Transverse colon (tissue), 4 donors: Measurements from ENCODE around the gene SLC22A23. TPM values are rescaled to one million over a fixed set of nuclear protein-coding genes. Genes with fewer than 3 reads are reported as not detected.
A peak's percentile ranks its signal among the peaks of the same experiment; 100 is the strongest.

ENCODE experiments used
- DNase-seq: peaks from one replicate; pipeline ENCODE4 v3.0.0-alpha.2; 2019
- H3K27ac ChIP-seq, 4 donors: fragments of 200-600 bp; sonication (generic); 2 replicates each; pipeline ENCODE4 v1.5.1; 2016 to 2018; ENCODE audit warnings: inconsistent platforms in 4 of 4
- H3K27me3 ChIP-seq: fragments of 200-600 bp; sonication (generic); 2 replicates; pipeline ENCODE4 v1.5.1; 2017; ENCODE audit warnings: inconsistent platforms
- H3K36me3 ChIP-seq, 4 donors: fragments of 200-600 bp; sonication (generic); 2 replicates each; pipeline ENCODE4 v1.5.1; 2017 to 2019; ENCODE audit warnings: inconsistent platforms in 4 of 4
- H3K4me1 ChIP-seq, 4 donors: fragments of 200-600 bp; sonication (generic); 2 replicates each; pipeline ENCODE4 v1.5.1; 2017 to 2020; ENCODE audit warnings: inconsistent platforms in 4 of 4
- H3K4me3 ChIP-seq, 4 donors: fragments of 200-600 bp; sonication (generic); 1 replicate in 1 of 4; 2 replicates in 3 of 4; pipeline versions ENCODE4 v1.5.1 to v1.6.1; 2017 to 2019; ENCODE audit warnings: inconsistent platforms in 4 of 4
- H3K9me3 ChIP-seq, 2 donors: fragments of 200-600 bp; sonication (generic); 2 replicates each; pipeline ENCODE4 v1.5.1; 2017 to 2019; ENCODE audit warnings: inconsistent platforms in 2 of 2
- CTCF ChIP-seq, 5 experiments: fragments of 200-600 bp in 3 of 5; fragments of 450-650 bp in 2 of 5; sonication (generic) in 3 of 5; IDR thresholded peaks; 1 replicate in 2 of 5; 2 replicates in 3 of 5; pipeline ENCODE4 v1.5.1; 2016 to 2017; ENCODE audit warnings: antibody characterized with exemption in 5 of 5, inconsistent platforms in 3 of 5, mild to moderate bottlenecking in 2 of 5, moderate library complexity in 1 of 5
- EP300 ChIP-seq: sonication (generic); formaldehyde crosslinking; IDR thresholded peaks from one replicate; pipeline ENCODE4 v1.6.1; 2017; ENCODE audit warnings: antibody characterized with exemption, low read depth
- POLR2A ChIP-seq: fragments of 450-650 bp; IDR thresholded peaks from one replicate; pipeline ENCODE4 v1.6.1; 2016; ENCODE audit warnings: antibody characterized with exemption, mild to moderate bottlenecking, moderate library complexity
- POLR2AphosphoS5 ChIP-seq, 3 donors: sonication (generic); formaldehyde crosslinking; IDR thresholded peaks; one replicate each; pipeline ENCODE4 v1.6.1; 2016; ENCODE audit warnings: antibody characterized with exemption in 3 of 3
- WGBS, 2 donors: methylation state at CpG; one replicate each; pipeline ENCODE4 v1.1.5; 2018; ENCODE audit warnings: low coverage in 1 of 2; 5-methylcytosine and 5-hydroxymethylcytosine counted together
- in situ Hi-C, 4 donors: fragments of 200-750 bp; cut with MboI; loops; one replicate each; pipeline versions ENCODE4 v1.15.0 to v1.15.1; 2017; ENCODE audit warnings: low sequenced_read_pairs in 3 of 4, low pct_ligation_motif_present in 1 of 4, low pct_unique_long_range_greater_than_20kb in 1 of 4
- intact Hi-C: fragments of 100-400 bp; cut with DNase I; formaldehyde crosslinking; loops from one replicate; pipeline ENCODE4 v1.15.1; 2023; ENCODE audit warnings: low total_unique reads
- total RNA-seq, 4 donors: library from RNA; depleted of rRNA; stranded (reverse); fragments of >200 nt; gene quantifications; one replicate each; pipeline ENCODE4 v1.1.0, GENCODE V29; 2016

SLC22A23 gene
- total RNA-seq, 4 donors from 2014 or later, result 96.1 to 161 (median 117) TPM

DNA sequence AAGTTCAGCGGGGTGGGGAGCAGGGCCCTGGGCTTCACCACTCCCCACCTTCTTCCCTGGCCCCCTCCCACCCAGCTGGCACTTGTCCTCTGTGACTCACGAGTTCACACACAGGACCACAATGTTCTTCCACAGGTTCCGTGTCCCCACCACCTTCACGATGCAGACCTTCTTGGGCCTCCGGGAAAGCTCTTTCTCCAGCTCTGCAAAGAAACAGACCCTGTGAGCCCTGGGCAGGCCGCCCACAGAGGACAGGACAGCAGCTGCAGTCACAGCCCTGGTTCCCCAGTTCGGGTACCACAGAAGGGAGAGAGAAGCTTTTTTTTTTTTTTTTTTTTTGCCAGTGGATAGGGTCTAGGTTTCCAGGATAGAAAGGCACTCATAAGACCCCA lies 167.2 kb downstream of the SLC22A23 start:
- intact Hi-C loops, result no loop called here
- Histone ChIP-seq H3K4me1 (no peaks in the 10 kb centered on the region), H3K4me3 (no peak overlapping the region), H3K9me3 (no peaks in the 10 kb centered on the region), H3K27ac (no peak overlapping the region), H3K36me3 (no peaks in the 10 kb centered on the region), H3K27me3 (no peaks in the 10 kb centered on the region)
- in situ Hi-C loops, result loop anchor here (5.0 to 25.0 kb wide), 5 partner anchors 165 to 698 kb away; partner anchors contain the start of gene SLC22A23 (in 4 of the 4)
- WGBS, 2 donors, result 86 to 91% methylated on average over 4 to 7 of the region's 7 CpGs
- DNase-seq, result no peak
- TF ChIP-seq POLR2AphosphoS5 (IDR thresholded peaks at IDR 0.05) (no peak), EP300 (no peak), POLR2A (no peak), CTCF (IDR thresholded peaks at IDR 0.05) (no peak)

GRCh38 chr6:3288711-3289663 lies 167.9 kb downstream of the SLC22A23 start:
- intact Hi-C loops, result no loop called here
- H3K27ac ChIP-seq, result no peak overlapping the region
- no peaks in the 10 kb centered on the region for H3K27me3 ChIP-seq
- H3K4me3 ChIP-seq, result no peak overlapping the region
- H3K4me1 ChIP-seq, result no peaks in the 10 kb centered on the region
- no peak for DNase-seq
- TF ChIP-seq POLR2AphosphoS5 (IDR thresholded peaks at IDR 0.05), result peak in 1 of 3 donors; percentile 4
- TF ChIP-seq EP300, result no peak
- 90% methylated on average over 13 of the region's 21 CpGs; no CpG with 5 or more reads in 1 of the 2 donors for WGBS, 2 donors
- no peaks in the 10 kb centered on the region for H3K36me3 ChIP-seq
- no peaks in the 10 kb centered on the region for H3K9me3 ChIP-seq
- in situ Hi-C loops, result loop anchor here (5.0 to 25.0 kb wide), 5 partner anchors 166 to 698 kb away; partner anchors contain the start of gene SLC22A23 (in 4 of the 4)

DNA sequence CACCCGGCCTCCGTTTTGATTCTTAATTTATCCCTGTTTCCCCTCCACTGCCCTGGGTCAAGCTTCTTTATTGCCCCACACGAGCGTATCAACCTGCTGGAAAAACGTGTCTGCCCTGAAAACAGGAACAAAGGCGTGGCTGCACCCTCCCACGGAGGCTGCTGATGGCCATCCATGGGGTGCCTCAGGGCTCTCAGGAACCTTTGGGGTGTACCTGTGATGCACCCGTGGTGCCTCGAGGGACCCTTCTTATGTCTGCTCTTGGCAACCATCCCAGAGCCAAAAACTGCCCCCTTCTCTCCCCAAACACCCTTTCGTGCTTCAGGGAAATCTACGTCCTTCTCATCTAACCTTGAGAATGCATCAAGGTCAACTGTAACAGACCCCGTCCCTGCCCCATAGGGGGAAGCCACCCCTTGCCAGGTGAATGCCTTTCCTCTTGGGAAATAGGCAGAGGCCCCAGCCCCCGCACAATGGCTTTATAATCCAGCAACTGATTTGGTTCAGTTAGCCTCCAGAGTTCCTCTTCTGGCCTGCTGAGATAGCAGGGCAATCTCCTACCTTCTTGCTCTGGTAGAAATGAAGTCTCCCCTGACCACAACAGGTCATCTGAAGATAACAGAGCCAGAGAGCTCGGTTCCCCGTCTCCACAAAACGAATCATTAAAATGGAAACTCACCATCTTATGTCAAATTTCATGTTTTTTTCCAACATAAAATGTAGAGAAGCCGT lies 168.7 kb downstream of the SLC22A23 start:
- Histone ChIP-seq H3K36me3 (no peaks in the 10 kb centered on the region), H3K9me3 (no peaks in the 10 kb centered on the region), H3K27me3 (no peaks in the 10 kb centered on the region), H3K4me3 (no peak overlapping the region), H3K27ac (no peak overlapping the region), H3K4me1 (no peaks in the 10 kb centered on the region)
- in situ Hi-C loops (loop anchor here (5.0 to 25.0 kb wide), 5 partner anchors 167 to 699 kb away; partner anchors contain the start of gene SLC22A23 (in 4 of the 4)), intact Hi-C loops (no loop called here)
- peak; percentile 6 for DNase-seq
- TF ChIP-seq CTCF (IDR thresholded peaks at IDR 0.05) (no peak), POLR2A (no peak), POLR2AphosphoS5 (IDR thresholded peaks at IDR 0.05) (no peak), EP300 (no peak)
- 73 to 88% methylated on average over 7 to 17 of the region's 17 CpGs for WGBS, 2 donors

GRCh38 chr6:3287308-3287707 lies 169.5 kb downstream of the SLC22A23 start:
- 78% methylated on average over 9 of the region's 9 CpGs; no CpG with 5 or more reads in 1 of the 2 donors for WGBS, 2 donors
- Histone ChIP-seq H3K27ac (no peak overlapping the region), H3K27me3 (no peaks in the 10 kb centered on the region), H3K4me1 (peaks cover 2 to 4% (median 3%) of the 10 kb centered on the region in 4 donors), H3K4me3 (no peak overlapping the region), H3K36me3 (no peaks in the 10 kb centered on the region), H3K9me3 (no peaks in the 10 kb centered on the region)
- in situ Hi-C loops (loop anchor here (5.0 to 25.0 kb wide), 5 partner anchors 167 to 700 kb away; partner anchors contain the start of gene SLC22A23 (in 4 of the 4)), intact Hi-C loops (no loop called here)
- TF ChIP-seq EP300 (no peak), POLR2AphosphoS5 (IDR thresholded peaks at IDR 0.05) (no peak), CTCF (IDR thresholded peaks at IDR 0.05) (no peak), POLR2A (no peak)
- no peak for DNase-seq
